H1 (cell line): ENCODE results near the gene TGFB2. TPM values are rescaled to one million over a fixed set of nuclear protein-coding genes. Genes with fewer than 3 reads are reported as not detected.

Experiments used
- CTCF ChIA-PET: fragments of 300-600 bp; sonication (Branson Sonifier 250); formaldehyde crosslinking; loops from one replicate; lab custom pipeline; 2021; ENCODE audit not compliant: partially characterized antibody; lab: Charles Lee
- POLR2A ChIA-PET: fragments of 300-600 bp; sonication (Branson Sonifier 250); formaldehyde crosslinking; loops from one replicate; lab custom pipeline; 2021; ENCODE audit warnings: inconsistent platforms; ENCODE audit not compliant: partially characterized antibody; lab: Charles Lee
- DNase-seq, 2 experiments: peaks; one replicate each; pipeline versions ENCODE4 v3.0.0 to v3.0.0-alpha.2; 2010 to 2022; ENCODE audit warnings: low spot score in 2 of 2, low read depth in 1 of 2, mixed read lengths in 1 of 2
- FAIRE-seq: peaks from 2 replicates; lab custom pipeline; 2011; peaks lifted over from hg19 to GRCh38; lab: Jason Lieb, UNC
- H2AFZ ChIP-seq: 2 replicates; pipeline ENCODE4 v1.8.1; 2012; ENCODE audit warnings: low read length, inconsistent platforms
- H2AK5ac ChIP-seq: 2 replicates; pipeline ENCODE4 v1.6.1; 2013; ENCODE audit warnings: low read depth, low read length
- H2BK120ac ChIP-seq: replicated peaks from 2 replicates; pipeline ENCODE3; 2013; ENCODE audit warnings: low read depth, low read length, inconsistent platforms
- H2BK12ac ChIP-seq: 2 replicates; pipeline ENCODE4 v1.6.1; 2013; ENCODE audit warnings: low read depth, low read length
- H2BK15ac ChIP-seq: 2 replicates; pipeline ENCODE4 v1.6.1; 2013; ENCODE audit warnings: low read length
- H2BK20ac ChIP-seq: 2 replicates; pipeline ENCODE4 v1.6.1; 2013; ENCODE audit warnings: low read length
- H2BK5ac ChIP-seq: 2 replicates; pipeline ENCODE4 v1.6.1; 2013; ENCODE audit warnings: low read depth, low read length
- H3K14ac ChIP-seq: 2 replicates; pipeline ENCODE4 v1.6.1; 2013; ENCODE audit warnings: inconsistent platforms; ENCODE audit not compliant: insufficient read length
- H3K18ac ChIP-seq: 2 replicates; pipeline ENCODE4 v1.6.1; 2013; ENCODE audit warnings: low read length; ENCODE audit errors: extremely low read depth
- H3K23ac ChIP-seq: 2 replicates; pipeline ENCODE4 v1.6.1; 2013; ENCODE audit warnings: inconsistent platforms; ENCODE audit not compliant: insufficient read length
- H3K23me2 ChIP-seq: 2 replicates; pipeline ENCODE4 v1.6.1; 2013; ENCODE audit warnings: low read depth, low read length
- H3K27ac ChIP-seq: 2 replicates; pipeline ENCODE4 v1.6.1; 2011; ENCODE audit warnings: low read depth, low read length, inconsistent platforms
- H3K27me3 ChIP-seq, 4 experiments: replicated peaks in 1 of 4; 1 replicate in 1 of 4; 2 replicates in 3 of 4; pipeline versions ENCODE4 v1.6.1 to v1.8.1; 2011 to 2013; ENCODE audit warnings: low read length in 3 of 4, mild to moderate bottlenecking in 3 of 4, inconsistent platforms in 2 of 4, mixed read lengths in 2 of 4, moderate library complexity in 1 of 4; ENCODE audit not compliant: control insufficient read depth in 3 of 4, insufficient read depth in 3 of 4; ENCODE audit errors: extremely low read depth in 1 of 4
- H3K36me3 ChIP-seq, 4 experiments: 2 replicates each; pipeline versions ENCODE4 v1.6.1 to v1.8.1; 2011 to 2013; ENCODE audit warnings: mild to moderate bottlenecking in 4 of 4, low read length in 3 of 4, moderate library complexity in 2 of 4, control low read depth in 1 of 4, inconsistent platforms in 1 of 4; ENCODE audit not compliant: insufficient read depth in 4 of 4, control insufficient read depth in 2 of 4
- H3K4ac ChIP-seq: replicated peaks from 2 replicates; pipeline ENCODE3; 2013; ENCODE audit warnings: low read length, low read depth, mixed read lengths, inconsistent platforms; ENCODE audit not compliant: insufficient read length
- H3K4me1 ChIP-seq, 4 experiments: replicated peaks in 1 of 4; 1 replicate in 1 of 4; 2 replicates in 3 of 4; pipeline versions ENCODE4 v1.6.1 to v1.8.1; 2011 to 2013; ENCODE audit warnings: low read length in 3 of 4, inconsistent platforms in 2 of 4, mixed read lengths in 1 of 4; ENCODE audit not compliant: insufficient read depth in 4 of 4, control insufficient read depth in 3 of 4
- H3K4me2 ChIP-seq, 2 experiments: 2 replicates each; pipeline versions ENCODE4 v1.6.1 to v1.8.1; 2011 to 2013; ENCODE audit warnings: low read depth in 2 of 2, low read length in 2 of 2, control low read depth in 1 of 2, inconsistent platforms in 1 of 2, mild to moderate bottlenecking in 1 of 2; ENCODE audit not compliant: insufficient read depth in 1 of 2
- H3K4me3 ChIP-seq, 4 experiments: fragments of 200-600, 300-600 bp in 1 of 4; sonication (generic), shearing (Covaris generic), sonication (Bioruptor Twin) in 1 of 4; 2 replicates each; pipeline versions ENCODE4 v1.5.1 to v1.8.1; 2011 to 2016; ENCODE audit warnings: low read length in 4 of 4, low read depth in 3 of 4, control low read depth in 2 of 4, inconsistent platforms in 2 of 4, mild to moderate bottlenecking in 2 of 4, mixed read lengths in 1 of 4, moderate library complexity in 1 of 4; ENCODE audit not compliant: insufficient read depth in 2 of 4; ENCODE audit errors: extremely low read depth in 1 of 4
- H3K56ac ChIP-seq: replicated peaks from 2 replicates; pipeline ENCODE3; 2013; ENCODE audit warnings: low read depth, mild to moderate bottlenecking, mixed read lengths, low read length, inconsistent platforms; ENCODE audit not compliant: insufficient read length
- H3K79me1 ChIP-seq: 2 replicates; pipeline ENCODE4 v1.6.1; 2013; ENCODE audit warnings: low read depth, low read length, control low read depth
- H3K79me2 ChIP-seq, 2 experiments: 2 replicates each; pipeline versions ENCODE4 v1.6.1 to v1.8.1; 2012 to 2013; ENCODE audit warnings: low read length in 2 of 2, mild to moderate bottlenecking in 2 of 2, inconsistent platforms in 1 of 2; ENCODE audit not compliant: insufficient read depth in 2 of 2, control insufficient read depth in 1 of 2
- H3K9ac ChIP-seq, 4 experiments: replicated peaks in 1 of 4; 1 replicate in 1 of 4; 2 replicates in 3 of 4; pipeline versions ENCODE4 v1.6.1 to v1.8.1; 2011 to 2013; ENCODE audit warnings: low read depth in 3 of 4, low read length in 3 of 4, control low read depth in 2 of 4, mild to moderate bottlenecking in 2 of 4, moderate library complexity in 2 of 4, inconsistent platforms in 1 of 4; ENCODE audit errors: extremely low read depth in 1 of 4
- H3K9me3 ChIP-seq, 2 experiments: 2 replicates each; pipeline versions ENCODE4 v1.6.1 to v1.8.1; 2012 to 2013; ENCODE audit warnings: mild to moderate bottlenecking in 2 of 2, moderate library complexity in 2 of 2, control low read depth in 1 of 2, inconsistent platforms in 1 of 2, low read depth in 1 of 2, low read length in 1 of 2, mixed read lengths in 1 of 2; ENCODE audit not compliant: insufficient read depth in 2 of 2
- H4K20me1 ChIP-seq, 2 experiments: replicated peaks in 1 of 2; 2 replicates each; pipeline versions ENCODE3 to v1.8.1; 2011 to 2013; ENCODE audit warnings: inconsistent platforms in 2 of 2, low read length in 2 of 2, mild to moderate bottlenecking in 1 of 2; ENCODE audit not compliant: insufficient read depth in 2 of 2, control insufficient read depth in 1 of 2
- H4K5ac ChIP-seq: 2 replicates; pipeline ENCODE4 v1.6.1; 2013; ENCODE audit warnings: low read length, low read depth, mixed read lengths, inconsistent platforms; ENCODE audit not compliant: insufficient read length
- H4K8ac ChIP-seq: 2 replicates; pipeline ENCODE4 v1.8.0; 2013; ENCODE audit warnings: mild to moderate bottlenecking, moderate library complexity, low read length, inconsistent platforms; ENCODE audit not compliant: insufficient read depth; ENCODE audit errors: extremely low read depth
- H4K91ac ChIP-seq: replicated peaks from 2 replicates; pipeline ENCODE3; 2013; ENCODE audit warnings: low read length, mixed read lengths, inconsistent platforms; ENCODE audit not compliant: insufficient read length
- BRCA1 ChIP-seq: IDR thresholded peaks from 2 replicates; pipeline ENCODE4 v1.6.1; 2012; ENCODE audit warnings: low read depth, low read length, improper control_type of control experiment
- FOSL1 ChIP-seq: IDR thresholded peaks from 2 replicates; pipeline ENCODE4 v1.6.1; 2011; ENCODE audit warnings: mild to moderate bottlenecking, low read depth, low read length, moderate library complexity; ENCODE audit not compliant: insufficient read depth
- HDAC6 ChIP-seq: IDR thresholded peaks from one replicate; pipeline ENCODE4 v1.7.1; 2012; ENCODE audit warnings: low read depth, mild to moderate bottlenecking, inconsistent platforms, low read length, moderate library complexity
- JUN ChIP-seq: IDR thresholded peaks from 2 replicates; pipeline ENCODE4 v1.6.1; 2011; ENCODE audit warnings: low read depth, mild to moderate bottlenecking, improper control_type of control experiment, low read length
- KDM4A ChIP-seq: IDR thresholded peaks from one replicate; pipeline ENCODE4 v1.7.1; 2012; ENCODE audit warnings: low read depth, mild to moderate bottlenecking, moderate library complexity, low read length, inconsistent platforms; ENCODE audit not compliant: severe bottlenecking
- RFX5 ChIP-seq: IDR thresholded peaks from 2 replicates; pipeline ENCODE4 v1.6.1; 2011; ENCODE audit warnings: low read depth, low read length, improper control_type of control experiment, borderline replicate concordance
- SAP30 ChIP-seq: fragments of 300-600 bp; sonication (generic); IDR thresholded peaks from 2 replicates; pipeline ENCODE4 v1.7.1; 2012; ENCODE audit warnings: low read length, moderate library complexity, mild to moderate bottlenecking, inconsistent platforms; ENCODE audit not compliant: insufficient read depth, insufficient replicate concordance
- SP2 ChIP-seq: IDR thresholded peaks from 2 replicates; pipeline ENCODE4 v1.6.1; 2012; ENCODE audit warnings: mild to moderate bottlenecking, low read length, inconsistent platforms
- TBP ChIP-seq: IDR thresholded peaks from 2 replicates; pipeline ENCODE4 v1.6.1; 2011; ENCODE audit warnings: low read depth, low read length, improper control_type of control experiment
- WGBS, 2 experiments: shearing (Covaris generic) in 1 of 2; methylation state at CpG; one replicate each; pipeline versions ENCODE4 v1.1.6 to v1.1.7; 2013 to 2015; ENCODE audit warnings: low lambda C conversion rate in 2 of 2, mixed read lengths in 2 of 2, inconsistent platforms in 1 of 2, low coverage in 1 of 2, missing lambda C conversion rate in 1 of 2; ENCODE audit not compliant: insufficient replicate concordance in 2 of 2, insufficient coverage in 1 of 2, insufficient read length in 1 of 2; ENCODE audit errors: extremely low coverage in 1 of 2, missing lambda C conversion rate in 1 of 2; 5-methylcytosine and 5-hydroxymethylcytosine counted together
- polyA plus RNA-seq, 7 experiments: library from polyadenylated mRNA; depleted of rRNA in 3 of 7; stranded (reverse) in 5 of 7; unstranded in 2 of 7; fragments of >200 nt in 5 of 7; fragments of 200-250 nt in 2 of 7; gene quantifications; 1 replicate in 5 of 7; 2 replicates in 1 of 7; 4 replicates in 1 of 7; pipeline versions ENCODE4 v1.2.1 to v1.2.3, GENCODE V29; 2011 to 2013; ENCODE audit warnings: missing spikeins in 2 of 7, mixed read lengths in 2 of 7
- total RNA-seq: library from RNA; stranded (reverse); fragmentation: NEBNext Ultra II Directional; extraction: Animal tissue kit (Norgen Biotek cat#: 25700); gene quantifications from 2 replicates; pipeline ENCODE4 v1.2.1, GENCODE V29; 2021
- TF ChIP-seq, protein P1 (sequence below): IDR thresholded peaks from 2 replicates; pipeline ENCODE4 v1.6.1; 2011; ENCODE audit warnings: low read length, improper control_type of control experiment
- TF ChIP-seq, protein P2 (sequence below), 3 experiments: IDR thresholded peaks; 1 replicate in 2 of 3; 2 replicates in 1 of 3; pipeline versions ENCODE4 v1.5.1 to v1.6.1; 2011; ENCODE audit warnings: low read length in 3 of 3, mild to moderate bottlenecking in 3 of 3, inconsistent platforms in 2 of 3, low read depth in 1 of 3, moderate library complexity in 1 of 3; ENCODE audit not compliant: insufficient read depth in 1 of 3; ENCODE audit errors: control extremely low read depth in 1 of 3

The TGFB2 gene
- total and polyA plus RNA-seq, 2 of the 8 experiments (the other 6 are each of a cell fraction or from before 2014, with no cell fraction given): 0.26 to 0.84 TPM

DNA sequence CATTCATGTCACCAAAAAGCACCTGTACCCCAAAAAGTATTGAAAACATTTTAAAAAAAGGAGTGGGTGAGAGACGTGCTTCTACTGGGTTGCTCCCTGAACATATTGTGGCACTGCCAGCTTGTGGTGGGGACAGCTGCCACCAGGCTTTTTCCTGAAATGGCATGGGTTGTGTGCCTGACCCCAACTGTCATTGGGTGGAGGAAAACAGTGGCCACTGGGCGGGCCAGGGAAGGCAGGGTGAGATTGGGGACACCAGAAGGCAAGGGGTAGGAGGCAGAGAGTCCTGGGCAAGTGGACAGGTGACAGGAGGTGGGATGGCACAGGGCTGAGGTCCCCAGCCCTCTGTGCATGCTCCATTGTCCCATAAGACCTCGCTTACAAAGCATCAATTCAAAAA lies 55.5 kb downstream of the TGFB2 start:
- WGBS, 2 experiments: 89% methylated on average over 3 of the region's 3 CpGs; no CpG with 5 or more reads in 1 of the 2 experiments
- Histone ChIP-seq H3K23ac (no peak overlapping the region), H3K4me1 (peaks cover 0 to 8% (median 0%) of the 10 kb centered on the region in 4 experiments; a peak in 1 of 7 replicates), H3K9ac (no peak overlapping the region), H3K9me3 (no peaks in the 10 kb centered on the region), H4K5ac (no peak overlapping the region), H3K4me3 (no peak overlapping the region), H2BK12ac (no peak overlapping the region), H2AFZ (no peak overlapping the region), H2BK120ac (no peak overlapping the region), H3K4me2 (no peak overlapping the region), H3K56ac (no peak overlapping the region), H2BK20ac (no peak overlapping the region), H4K20me1 (no peaks in the 10 kb centered on the region), H3K18ac (no peak overlapping the region), H4K91ac (no peak overlapping the region), H3K14ac (no peak overlapping the region), H4K8ac (no peak overlapping the region), H3K23me2 (no peaks in the 10 kb centered on the region), H3K27me3 (no peaks in the 10 kb centered on the region), H2BK15ac (no peak overlapping the region), H2AK5ac (no peak overlapping the region), H2BK5ac (no peak overlapping the region), H3K79me2 (no peaks in the 10 kb centered on the region), H3K36me3 (no peaks in the 10 kb centered on the region), H3K79me1 (no peaks in the 10 kb centered on the region), H3K27ac (no peak overlapping the region), H3K4ac (no peak overlapping the region)
- FAIRE-seq (no peak), DNase-seq (no peak)
- POLR2A ChIA-PET: no interaction called here
- CTCF ChIA-PET: no interaction called here
- TF ChIP-seq, protein P1, sequence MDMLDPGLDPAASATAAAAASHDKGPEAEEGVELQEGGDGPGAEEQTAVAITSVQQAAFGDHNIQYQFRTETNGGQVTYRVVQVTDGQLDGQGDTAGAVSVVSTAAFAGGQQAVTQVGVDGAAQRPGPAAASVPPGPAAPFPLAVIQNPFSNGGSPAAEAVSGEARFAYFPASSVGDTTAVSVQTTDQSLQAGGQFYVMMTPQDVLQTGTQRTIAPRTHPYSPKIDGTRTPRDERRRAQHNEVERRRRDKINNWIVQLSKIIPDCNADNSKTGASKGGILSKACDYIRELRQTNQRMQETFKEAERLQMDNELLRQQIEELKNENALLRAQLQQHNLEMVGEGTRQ: no peak
- TF ChIP-seq KDM4A: no peak
- no peak for TF ChIP-seq SP2
- TF ChIP-seq, protein P2, sequence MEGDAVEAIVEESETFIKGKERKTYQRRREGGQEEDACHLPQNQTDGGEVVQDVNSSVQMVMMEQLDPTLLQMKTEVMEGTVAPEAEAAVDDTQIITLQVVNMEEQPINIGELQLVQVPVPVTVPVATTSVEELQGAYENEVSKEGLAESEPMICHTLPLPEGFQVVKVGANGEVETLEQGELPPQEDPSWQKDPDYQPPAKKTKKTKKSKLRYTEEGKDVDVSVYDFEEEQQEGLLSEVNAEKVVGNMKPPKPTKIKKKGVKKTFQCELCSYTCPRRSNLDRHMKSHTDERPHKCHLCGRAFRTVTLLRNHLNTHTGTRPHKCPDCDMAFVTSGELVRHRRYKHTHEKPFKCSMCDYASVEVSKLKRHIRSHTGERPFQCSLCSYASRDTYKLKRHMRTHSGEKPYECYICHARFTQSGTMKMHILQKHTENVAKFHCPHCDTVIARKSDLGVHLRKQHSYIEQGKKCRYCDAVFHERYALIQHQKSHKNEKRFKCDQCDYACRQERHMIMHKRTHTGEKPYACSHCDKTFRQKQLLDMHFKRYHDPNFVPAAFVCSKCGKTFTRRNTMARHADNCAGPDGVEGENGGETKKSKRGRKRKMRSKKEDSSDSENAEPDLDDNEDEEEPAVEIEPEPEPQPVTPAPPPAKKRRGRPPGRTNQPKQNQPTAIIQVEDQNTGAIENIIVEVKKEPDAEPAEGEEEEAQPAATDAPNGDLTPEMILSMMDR (IDR thresholded peaks at IDR 0.05; ENCODE audit: control extremely low read depth in 1 of 3, insufficient read depth in 1 of 3, low read depth in 1 of 3, low read length in 3 of 3): no peak
- TF ChIP-seq TBP: no peak
- no peak for TF ChIP-seq HDAC6
- no peak for TF ChIP-seq FOSL1
- TF ChIP-seq JUN: no peak
- TF ChIP-seq SAP30: no peak
- no peak for TF ChIP-seq RFX5
- TF ChIP-seq BRCA1: no peak
